GM12864 (cell line): ENCODE measurements around the gene XKRX.

Experiments used
- DNase-seq: peaks from one replicate; pipeline ENCODE4 v3.0.0-alpha.2; 2011; ENCODE audit warnings: low read depth
- H3K4me3 ChIP-seq: 2 replicates; pipeline ENCODE4 v1.5.1; 2011; ENCODE audit warnings: mild to moderate bottlenecking, low read depth, low read length, control low read depth
- CTCF ChIP-seq: IDR thresholded peaks from 2 replicates; pipeline ENCODE4 v1.5.1; 2011; ENCODE audit warnings: low read depth, mild to moderate bottlenecking, moderate library complexity, low read length, control low read depth, inconsistent platforms; ENCODE audit errors: missing control alignments

Gene XKRX

GRCh38 chrX:100905620-100906019 lies 23.1 kb downstream of the XKRX start:
- H3K4me3 ChIP-seq, result no peak overlapping the region
- DNase-seq, result no peak
- no peak for TF ChIP-seq CTCF

- TF ChIP-seq CTCF, result no peak
- no peak for DNase-seq
- H3K4me3 ChIP-seq, result no peak overlapping the region
These were observed 24.3 kb downstream of the XKRX start for GRCh38 chrX:100904433-100904832.

- TF ChIP-seq CTCF, result peak; percentile 46
- DNase-seq, result peak; percentile 10
- no peak overlapping the region for H3K4me3 ChIP-seq
These were observed 33.2 kb downstream of the XKRX start for GRCh38 chrX:100895365-100896075.

- H3K4me3 ChIP-seq, result no peak overlapping the region
- peak; percentile 8 for DNase-seq
- no peak for TF ChIP-seq CTCF
These were observed 45.1 kb downstream of the XKRX start for GRCh38 chrX:100883654-100884053.

- TF ChIP-seq CTCF, result no peak
- no peak overlapping the region for H3K4me3 ChIP-seq
- no peak for DNase-seq
These were observed 48.3 kb downstream of the XKRX start for GRCh38 chrX:100880368-100880767.

GRCh38 chrX:100874325-100874724 lies 54.4 kb downstream of the XKRX start, which contains the start of gene NOX1:
Gene NOX1 (minus strand): TSS chrX:100874359. CDS start chrX:100874139, 220 bp downstream.
- no peak for DNase-seq
- TF ChIP-seq CTCF, result no peak
- no peak within 1 kb of the TSS for H3K4me3 ChIP-seq
